ENCODE results near the gene SYNJ2. TPM values are rescaled to one million over a fixed set of nuclear protein-coding genes. Genes with fewer than 3 reads are reported as not detected.

SYNJ2 gene
- total and polyA plus RNA-seq, 5 donors from 2014 or later, result 6.4 to 46.3 (median 10.3) TPM

GRCh38 chr6:158056804-158057203 lies 75.1 kb downstream of the SYNJ2 start:
- Histone ChIP-seq H3K27ac (ENCODE audit: insufficient read depth, low read length, poor library complexity, severe bottlenecking) (no peak overlapping the region), H3K4me1 (ENCODE audit: control insufficient read depth, insufficient read depth, low read length, poor library complexity, severe bottlenecking) (peaks cover 15% of the 10 kb centered on the region), H3K4me3 (ENCODE audit: low read depth, low read length) (no peak overlapping the region), H3K9me3 (ENCODE audit: control insufficient read depth in 2 of 2, low read length in 2 of 2) (no peaks in the 10 kb centered on the region), H3K27me3 (ENCODE audit: control insufficient read depth, insufficient read depth, low read length) (no peaks in the 10 kb centered on the region), H3K36me3 (ENCODE audit: control insufficient read depth, insufficient read depth, low read length) (no peaks in the 10 kb centered on the region)
- H3K27me3 Mint-ChIP-seq, result no peaks in the 10 kb centered on the region
- peaks cover 33% of the 10 kb centered on the region for H3K36me3 Mint-ChIP-seq
- no peak overlapping the region for H3K4me3 Mint-ChIP-seq
- H3K4me1 Mint-ChIP-seq, result peaks cover 7 to 29% (median 14%) of the 10 kb centered on the region in 4 donors
- ATAC-seq (ENCODE audit: low read depth in 2 of 2) (no peak), DNase-seq (no peak)
- peak overlapping the region in 1 of 3 donors; percentile 67 for H3K27ac Mint-ChIP-seq
- no peaks in the 10 kb centered on the region for H3K9me3 Mint-ChIP-seq

- H3K27ac Mint-ChIP-seq, result peak overlapping the region; percentile 68 to 78 (median 69)
- peaks cover 15% of the 10 kb centered on the region for H3K4me1 ChIP-seq (ENCODE audit: control insufficient read depth, insufficient read depth, low read length, poor library complexity, severe bottlenecking)
- H3K36me3 ChIP-seq (ENCODE audit: control insufficient read depth, insufficient read depth, low read length), result no peaks in the 10 kb centered on the region
- DNase-seq, result no peak
- H3K9me3 Mint-ChIP-seq, result no peaks in the 10 kb centered on the region
- H3K4me1 Mint-ChIP-seq, result peaks cover 7 to 29% (median 14%) of the 10 kb centered on the region in 4 donors
- H3K4me3 ChIP-seq (ENCODE audit: low read depth, low read length), result no peak overlapping the region
- H3K36me3 Mint-ChIP-seq, result peaks cover 35% of the 10 kb centered on the region
- no peaks in the 10 kb centered on the region for H3K27me3 Mint-ChIP-seq
- no peaks in the 10 kb centered on the region for H3K9me3 ChIP-seq (ENCODE audit: control insufficient read depth in 2 of 2, low read length in 2 of 2)
- no peak overlapping the region for H3K27ac ChIP-seq (ENCODE audit: insufficient read depth, low read length, poor library complexity, severe bottlenecking)
- ATAC-seq (ENCODE audit: low read depth in 2 of 2), result peak; percentile 35 to 47
- no peaks in the 10 kb centered on the region for H3K27me3 ChIP-seq (ENCODE audit: control insufficient read depth, insufficient read depth, low read length)
- no peak overlapping the region for H3K4me3 Mint-ChIP-seq
These were observed 75.7 kb downstream of the SYNJ2 start for GRCh38 chr6:158057213-158057987.

GRCh38 chr6:158058171-158058651 lies 76.5 kb downstream of the SYNJ2 start:
- no peaks in the 10 kb centered on the region for H3K27me3 Mint-ChIP-seq
- ATAC-seq (ENCODE audit: low read depth in 2 of 2) (no peak), DNase-seq (peak in 1 of 3 donors; percentile 66)

GRCh38 chr6:158059108-158059507 lies 77.4 kb downstream of the SYNJ2 start:
- Histone ChIP-seq H3K27me3 (ENCODE audit: control insufficient read depth, insufficient read depth, low read length) (no peaks in the 10 kb centered on the region), H3K27ac (ENCODE audit: insufficient read depth, low read length, poor library complexity, severe bottlenecking) (no peak overlapping the region), H3K36me3 (ENCODE audit: control insufficient read depth, insufficient read depth, low read length) (peaks cover 7% of the 10 kb centered on the region), H3K9me3 (ENCODE audit: control insufficient read depth in 2 of 2, low read length in 2 of 2) (no peaks in the 10 kb centered on the region), H3K4me3 (ENCODE audit: low read depth, low read length) (no peak overlapping the region), H3K4me1 (ENCODE audit: control insufficient read depth, insufficient read depth, low read length, poor library complexity, severe bottlenecking) (peaks cover 15% of the 10 kb centered on the region)
- Mint-ChIP-seq H3K4me3 (no peak overlapping the region), H3K27ac (peak overlapping the region in 1 of 3 donors; percentile 78), H3K27me3 (no peaks in the 10 kb centered on the region), H3K36me3 (peaks cover 24% of the 10 kb centered on the region), H3K9me3 (no peaks in the 10 kb centered on the region), H3K4me1 (peaks cover 7 to 29% (median 14%) of the 10 kb centered on the region in 4 donors)
- ATAC-seq (ENCODE audit: low read depth in 2 of 2) (no peak), DNase-seq (no peak)

More at GRCh38 chr6:158058171-158058651, 76.5 kb downstream of the SYNJ2 start:
- Histone ChIP-seq H3K9me3 (ENCODE audit: control insufficient read depth in 2 of 2, low read length in 2 of 2) (no peaks in the 10 kb centered on the region), H3K27me3 (ENCODE audit: control insufficient read depth, insufficient read depth, low read length) (no peaks in the 10 kb centered on the region), H3K27ac (ENCODE audit: insufficient read depth, low read length, poor library complexity, severe bottlenecking) (no peak overlapping the region), H3K36me3 (ENCODE audit: control insufficient read depth, insufficient read depth, low read length) (peaks cover 2% of the 10 kb centered on the region), H3K4me1 (ENCODE audit: control insufficient read depth, insufficient read depth, low read length, poor library complexity, severe bottlenecking) (peaks cover 15% of the 10 kb centered on the region), H3K4me3 (ENCODE audit: low read depth, low read length) (no peak overlapping the region)
- Mint-ChIP-seq H3K36me3 (peaks cover 32% of the 10 kb centered on the region), H3K4me3 (peak overlapping the region in 1 of 4 donors; percentile 9), H3K4me1 (peaks cover 7 to 29% (median 14%) of the 10 kb centered on the region in 4 donors), H3K9me3 (no peaks in the 10 kb centered on the region), H3K27ac (peak overlapping the region; percentile 38 to 78 (median 75))

- no peaks in the 10 kb centered on the region for H3K27me3 Mint-ChIP-seq
- Histone ChIP-seq H3K27ac (ENCODE audit: insufficient read depth, low read length, poor library complexity, severe bottlenecking) (no peak overlapping the region), H3K27me3 (ENCODE audit: control insufficient read depth, insufficient read depth, low read length) (no peaks in the 10 kb centered on the region), H3K4me1 (ENCODE audit: control insufficient read depth, insufficient read depth, low read length, poor library complexity, severe bottlenecking) (peaks cover 15% of the 10 kb centered on the region), H3K9me3 (ENCODE audit: control insufficient read depth in 2 of 2, low read length in 2 of 2) (no peaks in the 10 kb centered on the region), H3K36me3 (ENCODE audit: control insufficient read depth, insufficient read depth, low read length) (peaks cover 11% of the 10 kb centered on the region), H3K4me3 (ENCODE audit: low read depth, low read length) (no peak overlapping the region)
- no peak for ATAC-seq (ENCODE audit: low read depth in 2 of 2)
- no peak overlapping the region for H3K4me3 Mint-ChIP-seq
- peak in 1 of 3 donors; percentile 28 for DNase-seq
- H3K9me3 Mint-ChIP-seq, result no peaks in the 10 kb centered on the region
- H3K27ac Mint-ChIP-seq, result peak overlapping the region; percentile 44 to 84 (median 56)
- H3K36me3 Mint-ChIP-seq, result peaks cover 25% of the 10 kb centered on the region
- H3K4me1 Mint-ChIP-seq, result peaks cover 7 to 29% (median 14%) of the 10 kb centered on the region in 4 donors
These were observed 79.0 kb downstream of the SYNJ2 start for GRCh38 chr6:158060455-158061360.

- no peak overlapping the region for H3K4me3 ChIP-seq (ENCODE audit: low read depth, low read length)
- H3K27me3 Mint-ChIP-seq, result no peaks in the 10 kb centered on the region
- peaks cover 7 to 29% (median 14%) of the 10 kb centered on the region in 4 donors for H3K4me1 Mint-ChIP-seq
- ATAC-seq (ENCODE audit: low read depth in 2 of 2) (no peak), DNase-seq (no peak)
- H3K27ac Mint-ChIP-seq, result no peak overlapping the region
- H3K27ac ChIP-seq (ENCODE audit: insufficient read depth, low read length, poor library complexity, severe bottlenecking), result no peak overlapping the region
- H3K27me3 ChIP-seq (ENCODE audit: control insufficient read depth, insufficient read depth, low read length), result no peaks in the 10 kb centered on the region
- no peaks in the 10 kb centered on the region for H3K9me3 ChIP-seq (ENCODE audit: control insufficient read depth in 2 of 2, low read length in 2 of 2)
- no peaks in the 10 kb centered on the region for H3K9me3 Mint-ChIP-seq
- peaks cover 30% of the 10 kb centered on the region for H3K36me3 Mint-ChIP-seq
- no peak overlapping the region for H3K4me3 Mint-ChIP-seq
- peaks cover 14% of the 10 kb centered on the region for H3K36me3 ChIP-seq (ENCODE audit: control insufficient read depth, insufficient read depth, low read length)
- H3K4me1 ChIP-seq (ENCODE audit: control insufficient read depth, insufficient read depth, low read length, poor library complexity, severe bottlenecking), result peaks cover 15% of the 10 kb centered on the region
These were observed 79.7 kb downstream of the SYNJ2 start for GRCh38 chr6:158061361-158061708.

- Mint-ChIP-seq H3K4me3 (no peak overlapping the region), H3K27me3 (no peaks in the 10 kb centered on the region), H3K36me3 (peaks cover 35% of the 10 kb centered on the region), H3K9me3 (no peaks in the 10 kb centered on the region), H3K27ac (peak overlapping the region in 1 of 3 donors; percentile 64), H3K4me1 (peaks cover 7 to 27% (median 14%) of the 10 kb centered on the region in 4 donors)
- no peaks in the 10 kb centered on the region for H3K9me3 ChIP-seq (ENCODE audit: control insufficient read depth in 2 of 2, low read length in 2 of 2)
- H3K27ac ChIP-seq (ENCODE audit: insufficient read depth, low read length, poor library complexity, severe bottlenecking), result no peak overlapping the region
- peaks cover 19% of the 10 kb centered on the region for H3K36me3 ChIP-seq (ENCODE audit: control insufficient read depth, insufficient read depth, low read length)
- DNase-seq (no peak), ATAC-seq (ENCODE audit: low read depth in 2 of 2) (no peak)
- H3K27me3 ChIP-seq (ENCODE audit: control insufficient read depth, insufficient read depth, low read length), result no peaks in the 10 kb centered on the region
- H3K4me1 ChIP-seq (ENCODE audit: control insufficient read depth, insufficient read depth, low read length, poor library complexity, severe bottlenecking), result peaks cover 15% of the 10 kb centered on the region
- no peak overlapping the region for H3K4me3 ChIP-seq (ENCODE audit: low read depth, low read length)
These were observed 80.2 kb downstream of the SYNJ2 start for GRCh38 chr6:158061709-158062461.

Data from CD4-positive, CD25-positive, alpha-beta regulatory T cell (primary cell).